Stimulated activated CD4-positive, alpha-beta T cell treated with anti-CD3 and anti-CD28 coated beads, Interleukin-2, amount 100 ng/mL, for 24 hours (primary cell): ENCODE measurements around the gene PLD4.
"Not testable (repeated sequence)": the region's sequence is repeated elsewhere in the genome, so short reads cannot be mapped to it uniquely, and the experiment has no call there.

Source experiments
- DNase-seq, 2 donors: peaks; one replicate each; pipeline ENCODE4 v3.0.0-alpha.2; 2020

PLD4 gene

GRCh38 chr14:104886690-104887622, 37.7 kb upstream of the PLD4 start:
- no peak for DNase-seq

GRCh38 chr14:104887623-104888488, 36.8 kb upstream of the PLD4 start:
- DNase-seq, result no peak

- no peak for DNase-seq
These were observed 35.9 kb upstream of the PLD4 start for GRCh38 chr14:104888489-104889374.

- no peak for DNase-seq
These were observed 35.3 kb upstream of the PLD4 start for GRCh38 chr14:104889375-104889757.

GRCh38 chr14:104890292-104890691, 34.4 kb upstream of the PLD4 start:
- DNase-seq, result not testable (repeated sequence)

- no peak for DNase-seq
These were observed 33.5 kb upstream of the PLD4 start for GRCh38 chr14:104891121-104891551.

GRCh38 chr14:104891664-104892530, 32.8 kb upstream of the PLD4 start:
- no peak for DNase-seq

- no peak for DNase-seq
These were observed 31.9 kb upstream of the PLD4 start for GRCh38 chr14:104892531-104893434.

GRCh38 chr14:104893435-104894207, 31.1 kb upstream of the PLD4 start:
- DNase-seq, result no peak

GRCh38 chr14:104894331-104895206, 30.1 kb upstream of the PLD4 start:
- no peak for DNase-seq

- no peak for DNase-seq
These were observed 29.4 kb upstream of the PLD4 start for GRCh38 chr14:104895207-104895785.

GRCh38 chr14:104895786-104896661, 28.7 kb upstream of the PLD4 start:
- no peak for DNase-seq

GRCh38 chr14:104897330-104898194, 27.1 kb upstream of the PLD4 start:
- no peak for DNase-seq

GRCh38 chr14:104898195-104898558, 26.5 kb upstream of the PLD4 start:
- DNase-seq, result no peak

- DNase-seq, result no peak
These were observed 25.7 kb upstream of the PLD4 start for GRCh38 chr14:104898870-104899510.

GRCh38 chr14:104899781-104900180, 24.9 kb upstream of the PLD4 start:
- DNase-seq, result no peak
